Measurements from ENCODE around the gene TTC27.
"Not testable (repeated sequence)": the region's sequence is repeated elsewhere in the genome, so short reads cannot be mapped to it uniquely, and the experiment has no call there.

The TTC27 gene

GRCh38 chr2:32730958-32731357 lies 103.1 kb downstream of the TTC27 start:
- H3K36me3 ChIP-seq (ENCODE audit: control insufficient read depth, insufficient read depth, low read length); H3K9me3 ChIP-seq (ENCODE audit: control insufficient read depth, low read length); H3K4me3 ChIP-seq (ENCODE audit: insufficient read depth, low read depth, low read length, poor library complexity, severe bottlenecking); DNase-seq; H3K27me3 ChIP-seq (replicated peaks; ENCODE audit: control insufficient read depth, insufficient read depth, low read length, poor library complexity, severe bottlenecking); H3K4me1 ChIP-seq (ENCODE audit: control insufficient read depth, insufficient read depth, low read length, poor library complexity, severe bottlenecking); H3K27ac ChIP-seq (ENCODE audit: insufficient read depth, low read length, poor library complexity, severe bottlenecking): not testable (repeated sequence)

DNA sequence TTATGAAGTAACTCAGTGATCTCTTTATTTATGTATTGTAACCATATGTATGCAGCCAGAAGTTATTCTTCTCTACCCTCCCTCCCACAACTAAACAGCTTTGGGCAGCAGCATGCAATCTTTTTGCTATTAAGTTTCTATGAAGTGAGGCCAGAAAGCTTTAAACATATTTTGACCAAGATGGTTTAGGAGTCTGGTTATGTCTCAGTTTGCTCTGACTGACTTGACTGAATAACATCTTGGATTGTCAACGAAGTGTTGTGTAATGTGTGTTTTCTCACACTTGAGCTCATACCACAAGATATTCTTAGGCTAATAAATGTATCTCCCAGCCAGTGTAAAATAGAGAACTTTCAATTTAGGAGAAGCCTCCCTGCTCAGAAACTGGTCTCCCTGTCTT lies 104.3 kb downstream of the TTC27 start:
- Histone ChIP-seq H3K27ac (ENCODE audit: insufficient read depth, low read length, poor library complexity, severe bottlenecking) (no peak overlapping the region), H3K27me3 (replicated peaks; ENCODE audit: control insufficient read depth, insufficient read depth, low read length, poor library complexity, severe bottlenecking) (no peaks in the 10 kb centered on the region), H3K4me1 (ENCODE audit: control insufficient read depth, insufficient read depth, low read length, poor library complexity, severe bottlenecking) (no peaks in the 10 kb centered on the region), H3K4me3 (ENCODE audit: insufficient read depth, low read depth, low read length, poor library complexity, severe bottlenecking) (no peak overlapping the region), H3K36me3 (ENCODE audit: control insufficient read depth, insufficient read depth, low read length) (peaks cover 7% of the 10 kb centered on the region), H3K9me3 (ENCODE audit: control insufficient read depth, low read length) (no peaks in the 10 kb centered on the region)
- DNase-seq, result no peak

DNA sequence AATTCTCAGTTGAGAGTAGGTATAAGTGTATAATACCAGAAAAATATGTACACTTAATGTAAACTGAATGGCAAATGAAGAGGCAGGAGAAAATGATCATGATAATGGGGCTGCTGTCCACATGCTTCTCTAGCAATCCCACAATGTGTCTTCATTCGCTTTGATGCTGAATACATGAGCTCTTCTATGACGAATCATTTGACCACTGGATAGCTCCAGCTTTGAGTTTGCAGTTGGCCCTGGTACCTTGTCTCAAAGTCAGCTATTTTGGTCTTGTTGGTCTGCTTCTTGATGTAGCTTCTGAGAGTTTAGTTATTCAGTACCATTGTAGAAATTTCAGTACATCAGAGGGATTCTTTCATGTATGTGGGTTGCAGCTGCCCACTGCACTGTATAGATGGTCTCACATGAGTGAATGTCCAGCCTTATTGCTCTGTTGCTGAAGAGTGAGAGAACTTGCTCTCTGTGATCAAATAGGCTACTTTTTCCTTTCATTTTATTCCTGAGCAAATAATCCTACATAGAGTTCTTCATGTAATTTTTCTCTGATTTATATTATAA lies 105.1 kb downstream of the TTC27 start:
- Histone ChIP-seq H3K27ac (ENCODE audit: insufficient read depth, low read length, poor library complexity, severe bottlenecking) (no peak overlapping the region), H3K27me3 (replicated peaks; ENCODE audit: control insufficient read depth, insufficient read depth, low read length, poor library complexity, severe bottlenecking) (no peaks in the 10 kb centered on the region), H3K4me3 (ENCODE audit: insufficient read depth, low read depth, low read length, poor library complexity, severe bottlenecking) (no peak overlapping the region), H3K9me3 (ENCODE audit: control insufficient read depth, low read length) (no peaks in the 10 kb centered on the region), H3K36me3 (ENCODE audit: control insufficient read depth, insufficient read depth, low read length) (peaks cover 11% of the 10 kb centered on the region), H3K4me1 (ENCODE audit: control insufficient read depth, insufficient read depth, low read length, poor library complexity, severe bottlenecking) (no peaks in the 10 kb centered on the region)
- no peak for DNase-seq

- Histone ChIP-seq H3K9me3 (ENCODE audit: control insufficient read depth, low read length) (no peaks in the 10 kb centered on the region), H3K4me1 (ENCODE audit: control insufficient read depth, insufficient read depth, low read length, poor library complexity, severe bottlenecking) (no peaks in the 10 kb centered on the region), H3K27me3 (replicated peaks; ENCODE audit: control insufficient read depth, insufficient read depth, low read length, poor library complexity, severe bottlenecking) (no peaks in the 10 kb centered on the region), H3K4me3 (ENCODE audit: insufficient read depth, low read depth, low read length, poor library complexity, severe bottlenecking) (no peak overlapping the region), H3K36me3 (ENCODE audit: control insufficient read depth, insufficient read depth, low read length) (peaks cover 11% of the 10 kb centered on the region), H3K27ac (ENCODE audit: insufficient read depth, low read length, poor library complexity, severe bottlenecking) (no peak overlapping the region)
- no peak for DNase-seq
These were observed 107.5 kb downstream of the TTC27 start for GRCh38 chr2:32735348-32735747.

DNA sequence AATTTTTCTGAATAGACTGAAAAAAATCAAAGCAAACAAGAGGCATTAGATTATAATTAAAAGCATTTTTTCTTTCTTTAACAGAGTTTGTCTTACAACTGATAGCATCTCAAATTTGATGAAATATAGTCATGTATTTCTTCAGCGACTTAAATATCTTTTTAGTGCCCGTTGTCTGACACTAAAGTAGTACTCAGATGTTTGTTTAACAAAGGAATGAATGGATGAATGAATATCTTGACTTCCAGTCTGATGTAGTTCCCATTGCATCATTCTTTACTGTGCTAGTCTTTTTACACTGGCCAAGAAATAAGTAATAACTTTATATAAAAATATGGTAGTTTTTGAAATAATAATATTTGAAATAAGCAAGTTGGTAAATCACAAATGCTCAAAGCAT lies 111.1 kb downstream of the TTC27 start:
- no peak overlapping the region for H3K4me3 ChIP-seq (ENCODE audit: insufficient read depth, low read depth, low read length, poor library complexity, severe bottlenecking)
- peaks cover 14% of the 10 kb centered on the region for H3K36me3 ChIP-seq (ENCODE audit: control insufficient read depth, insufficient read depth, low read length)
- H3K27me3 ChIP-seq (replicated peaks; ENCODE audit: control insufficient read depth, insufficient read depth, low read length, poor library complexity, severe bottlenecking), result no peaks in the 10 kb centered on the region
- H3K4me1 ChIP-seq (ENCODE audit: control insufficient read depth, insufficient read depth, low read length, poor library complexity, severe bottlenecking), result no peaks in the 10 kb centered on the region
- no peak for DNase-seq
- no peaks in the 10 kb centered on the region for H3K9me3 ChIP-seq (ENCODE audit: control insufficient read depth, low read length)
- H3K27ac ChIP-seq (ENCODE audit: insufficient read depth, low read length, poor library complexity, severe bottlenecking), result no peak overlapping the region

DNA sequence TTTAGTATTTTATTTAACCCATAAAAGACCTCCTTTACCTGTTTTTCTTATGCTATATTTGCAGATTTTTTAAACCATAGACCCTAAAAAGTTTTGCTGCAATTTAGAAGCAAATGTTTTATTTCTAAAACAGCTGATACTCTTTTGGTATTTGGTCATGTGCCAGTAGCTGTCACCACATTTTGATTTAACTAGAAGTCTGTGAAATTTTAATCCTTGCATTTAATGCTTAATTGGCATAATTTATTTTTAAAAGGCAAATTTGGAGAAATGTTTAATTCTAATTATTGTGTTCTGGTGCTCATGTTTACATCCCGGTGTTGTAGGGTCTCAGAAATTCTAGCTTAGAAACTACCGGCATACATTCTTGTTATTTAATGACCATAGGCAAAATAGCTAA lies 111.8 kb downstream of the TTC27 start:
- no peaks in the 10 kb centered on the region for H3K9me3 ChIP-seq (ENCODE audit: control insufficient read depth, low read length)
- no peaks in the 10 kb centered on the region for H3K4me1 ChIP-seq (ENCODE audit: control insufficient read depth, insufficient read depth, low read length, poor library complexity, severe bottlenecking)
- H3K27me3 ChIP-seq (replicated peaks; ENCODE audit: control insufficient read depth, insufficient read depth, low read length, poor library complexity, severe bottlenecking), result no peaks in the 10 kb centered on the region
- DNase-seq, result no peak
- H3K36me3 ChIP-seq (ENCODE audit: control insufficient read depth, insufficient read depth, low read length), result peaks cover 14% of the 10 kb centered on the region
- no peak overlapping the region for H3K27ac ChIP-seq (ENCODE audit: insufficient read depth, low read length, poor library complexity, severe bottlenecking)
- H3K4me3 ChIP-seq (ENCODE audit: insufficient read depth, low read depth, low read length, poor library complexity, severe bottlenecking), result no peak overlapping the region

DNA sequence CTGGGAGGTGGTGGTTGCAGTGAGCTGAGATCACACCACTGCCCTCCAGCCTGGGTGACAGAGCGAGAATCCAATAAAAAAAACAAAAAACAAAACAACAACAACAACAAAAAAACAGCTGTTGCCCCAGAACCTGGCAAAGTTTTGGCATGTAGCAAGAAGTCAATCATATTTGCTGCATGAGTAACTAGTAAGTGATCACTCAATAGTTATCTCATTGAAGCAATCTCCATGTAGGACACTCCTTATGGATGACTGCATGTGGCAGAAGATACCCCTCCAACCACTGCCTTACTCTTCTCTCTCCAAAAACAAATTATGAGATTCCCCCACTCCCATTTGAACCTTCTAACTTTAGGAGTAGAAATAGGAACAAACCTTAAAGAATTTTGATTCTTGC lies 113.7 kb downstream of the TTC27 start:
- Histone ChIP-seq H3K4me1 (ENCODE audit: control insufficient read depth, insufficient read depth, low read length, poor library complexity, severe bottlenecking) (no peaks in the 10 kb centered on the region), H3K27ac (ENCODE audit: insufficient read depth, low read length, poor library complexity, severe bottlenecking) (no peak overlapping the region), H3K36me3 (ENCODE audit: control insufficient read depth, insufficient read depth, low read length) (peaks cover 13% of the 10 kb centered on the region), H3K9me3 (ENCODE audit: control insufficient read depth, low read length) (no peaks in the 10 kb centered on the region), H3K27me3 (replicated peaks; ENCODE audit: control insufficient read depth, insufficient read depth, low read length, poor library complexity, severe bottlenecking) (no peaks in the 10 kb centered on the region), H3K4me3 (ENCODE audit: insufficient read depth, low read depth, low read length, poor library complexity, severe bottlenecking) (no peak overlapping the region)
- no peak for DNase-seq

- Histone ChIP-seq H3K4me1 (ENCODE audit: control insufficient read depth, insufficient read depth, low read length, poor library complexity, severe bottlenecking) (no peaks in the 10 kb centered on the region), H3K9me3 (ENCODE audit: control insufficient read depth, low read length) (no peaks in the 10 kb centered on the region), H3K36me3 (ENCODE audit: control insufficient read depth, insufficient read depth, low read length) (peaks cover 6% of the 10 kb centered on the region), H3K27ac (ENCODE audit: insufficient read depth, low read length, poor library complexity, severe bottlenecking) (no peak overlapping the region), H3K27me3 (replicated peaks; ENCODE audit: control insufficient read depth, insufficient read depth, low read length, poor library complexity, severe bottlenecking) (no peaks in the 10 kb centered on the region), H3K4me3 (ENCODE audit: insufficient read depth, low read depth, low read length, poor library complexity, severe bottlenecking) (no peak overlapping the region)
- DNase-seq, result no peak
These were observed 114.5 kb downstream of the TTC27 start for GRCh38 chr2:32742376-32742775.

GRCh38 chr2:32743480-32744236 lies 115.8 kb downstream of the TTC27 start:
- Histone ChIP-seq H3K27ac (ENCODE audit: insufficient read depth, low read length, poor library complexity, severe bottlenecking) (no peak overlapping the region), H3K4me1 (ENCODE audit: control insufficient read depth, insufficient read depth, low read length, poor library complexity, severe bottlenecking) (no peaks in the 10 kb centered on the region), H3K9me3 (ENCODE audit: control insufficient read depth, low read length) (no peaks in the 10 kb centered on the region), H3K4me3 (ENCODE audit: insufficient read depth, low read depth, low read length, poor library complexity, severe bottlenecking) (no peak overlapping the region), H3K36me3 (ENCODE audit: control insufficient read depth, insufficient read depth, low read length) (peaks cover 6% of the 10 kb centered on the region), H3K27me3 (replicated peaks; ENCODE audit: control insufficient read depth, insufficient read depth, low read length, poor library complexity, severe bottlenecking) (no peaks in the 10 kb centered on the region)
- DNase-seq, result no peak

DNA sequence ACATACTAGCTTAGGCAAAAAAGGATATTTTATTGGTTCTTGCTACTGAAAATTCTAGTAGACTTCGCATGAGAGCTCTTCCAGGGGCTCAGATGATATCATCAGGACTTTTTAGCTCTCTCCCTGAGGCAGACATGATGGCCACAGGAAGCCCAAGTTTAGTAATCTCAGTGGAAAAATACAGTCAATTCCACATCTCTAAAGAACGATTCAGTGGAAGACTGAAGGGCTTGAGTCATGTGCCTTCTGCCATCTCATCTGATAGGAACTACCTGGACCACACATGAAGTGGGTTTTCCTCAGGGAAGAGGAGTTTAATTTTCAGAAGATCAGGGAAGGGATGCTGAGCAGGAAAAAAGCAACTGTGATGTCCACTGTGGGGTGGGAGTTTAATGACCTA lies 117.3 kb downstream of the TTC27 start:
- no peak overlapping the region for H3K27ac ChIP-seq (ENCODE audit: insufficient read depth, low read length, poor library complexity, severe bottlenecking)
- peaks cover 6% of the 10 kb centered on the region for H3K36me3 ChIP-seq (ENCODE audit: control insufficient read depth, insufficient read depth, low read length)
- no peaks in the 10 kb centered on the region for H3K9me3 ChIP-seq (ENCODE audit: control insufficient read depth, low read length)
- H3K4me3 ChIP-seq (ENCODE audit: insufficient read depth, low read depth, low read length, poor library complexity, severe bottlenecking), result no peak overlapping the region
- H3K27me3 ChIP-seq (replicated peaks; ENCODE audit: control insufficient read depth, insufficient read depth, low read length, poor library complexity, severe bottlenecking), result no peaks in the 10 kb centered on the region
- no peak for DNase-seq
- H3K4me1 ChIP-seq (ENCODE audit: control insufficient read depth, insufficient read depth, low read length, poor library complexity, severe bottlenecking), result no peaks in the 10 kb centered on the region
